PC-3 (cell line): Measurements from ENCODE around the gene LIN7A. TPM values are rescaled to one million over a fixed set of nuclear protein-coding genes. Genes with fewer than 3 reads are reported as not detected.
A peak's percentile ranks its signal among the peaks of the same experiment; 100 is the strongest.

ENCODE experiments used
- ATAC-seq: fragments of 200-7000 bp; cut with Tn5 transposase; 2 replicates; pipeline ENCODE4 v1.9.1; 2020; ENCODE audit warnings: mild to moderate bottlenecking, moderate library complexity
- BruUV-seq: library from RNA; stranded (reverse); fragments of 400-500 nt; replicated peaks from 2 replicates; lab custom pipeline; 2021; lab: Mats Ljungman, UMichigan
- CTCF ChIA-PET: fragments of 300-600 bp; sonication (Branson Sonifier 250); formaldehyde crosslinking; loops from one replicate; lab custom pipeline; 2022; ENCODE audit warnings: antibody characterized with exemption; lab: Charles Lee
- POLR2A ChIA-PET: fragments of 300-600 bp; sonication (Branson Sonifier 250); formaldehyde crosslinking; loops from one replicate; lab custom pipeline; 2022; ENCODE audit warnings: antibody characterized with exemption; ENCODE audit not compliant: unreplicated experiment; lab: Charles Lee
- DNase-seq: peaks from one replicate; pipeline ENCODE4 v3.0.0-alpha.2; 2015
- H2AFZ ChIP-seq: fragments of 300-600 bp; sonication (generic); 2 replicates; pipeline ENCODE4 v1.6.0; 2016; ENCODE audit warnings: antibody characterized with exemption, low read length
- H3F3A ChIP-seq: fragments of 300-600 bp; sonication (generic); one replicate; pipeline ENCODE4 v1.6.0; 2017; ENCODE audit warnings: antibody characterized with exemption, low read length, control low read depth, mild to moderate bottlenecking; ENCODE audit not compliant: unreplicated experiment
- H3K27ac ChIP-seq: fragments of 300-600 bp; sonication (generic); 2 replicates; pipeline ENCODE4 v1.5.1; 2016; ENCODE audit warnings: mild to moderate bottlenecking, low read length
- H3K27me3 ChIP-seq: fragments of 300-600 bp; sonication (generic); 2 replicates; pipeline ENCODE4 v1.6.1; 2016; ENCODE audit warnings: low read length, mixed read lengths
- H3K36me3 ChIP-seq: fragments of 300-600 bp; sonication (generic); 2 replicates; pipeline ENCODE4 v1.6.1; 2016; ENCODE audit warnings: low read depth, mixed run types, low read length, mixed read lengths
- H3K4me1 ChIP-seq: fragments of 300-600 bp; sonication (generic); 2 replicates; pipeline ENCODE4 v1.5.1; 2016; ENCODE audit warnings: low read length; ENCODE audit not compliant: insufficient read depth
- H3K4me2 ChIP-seq: fragments of 300-600 bp; sonication (generic); 2 replicates; pipeline ENCODE4 v1.6.0; 2016; ENCODE audit warnings: low read length
- H3K4me3 ChIP-seq: fragments of 300-600 bp; sonication (generic); 2 replicates; pipeline ENCODE4 v1.5.1; 2016; ENCODE audit warnings: mild to moderate bottlenecking, low read length, mixed read lengths
- H3K79me2 ChIP-seq: fragments of 300-600 bp; sonication (generic); 2 replicates; pipeline ENCODE4 v1.6.1; 2017; ENCODE audit warnings: low read length, mixed read lengths
- H3K9ac ChIP-seq: fragments of 300-600 bp; sonication (generic); 2 replicates; pipeline ENCODE4 v1.6.0; 2016; ENCODE audit warnings: mild to moderate bottlenecking, low read length
- H3K9me2 ChIP-seq: fragments of 300-600 bp; sonication (generic); replicated peaks from 2 replicates; pipeline ENCODE4 v1.6.1; 2016; ENCODE audit warnings: mixed run types, low read length, mixed read lengths
- H3K9me3 ChIP-seq: fragments of 300-600 bp; sonication (generic); 2 replicates; pipeline ENCODE4 v1.6.1; 2016; ENCODE audit warnings: low read length, mixed read lengths
- H4K20me1 ChIP-seq: fragments of 300-600 bp; sonication (generic); 2 replicates; pipeline ENCODE4 v1.6.1; 2016; ENCODE audit warnings: low read length, mixed read lengths
- CTCF ChIP-seq: fragments of 300-600 bp; sonication (generic); conservative IDR thresholded peaks from 2 replicates; pipeline ENCODE4 v1.5.1; 2017; ENCODE audit warnings: antibody characterized with exemption, low read depth, mild to moderate bottlenecking, low read length
- EZH2 ChIP-seq: fragments of 300-600 bp; sonication (generic); IDR thresholded peaks from one replicate; pipeline ENCODE4 v1.6.1; 2017; ENCODE audit warnings: antibody characterized with exemption, mild to moderate bottlenecking, low read length; ENCODE audit not compliant: unreplicated experiment
- EZH2phosphoT487 ChIP-seq: fragments of 300-600 bp; sonication (generic); IDR thresholded peaks from 2 replicates; pipeline ENCODE4 v1.6.1; 2018; ENCODE audit warnings: mild to moderate bottlenecking, antibody characterized with exemption, low read length, borderline replicate concordance
- intact Hi-C: fragments of 100-400 bp; cut with micrococcal nuclease; formaldehyde crosslinking; loops from 2 replicates; pipeline ENCODE4 v1.9.0; 2023
- total RNA-seq: library from RNA; depleted of rRNA; stranded (reverse); fragments of >200 nt; gene quantifications from 2 replicates; pipeline ENCODE4 v1.2.3, GENCODE V29; 2014

The LIN7A gene
- total RNA-seq, 1 experiment from 2014 or later = not detected

GRCh38 chr12:80849337-80849736 lies 88.4 kb downstream of the LIN7A start:
- no peaks in the 10 kb centered on the region for H4K20me1 ChIP-seq
- no peaks in the 10 kb centered on the region for H3K9me3 ChIP-seq
- DNase-seq = no peak
- no peaks in the 10 kb centered on the region for H3K4me1 ChIP-seq
- intact Hi-C loops = no loop called here
- no peak overlapping the region for H3K9ac ChIP-seq
- H3K36me3 ChIP-seq = no peaks in the 10 kb centered on the region
- BruUV-seq = no TSS peak
- H3K4me2 ChIP-seq = no peak overlapping the region
- POLR2A ChIA-PET = no interaction called here
- no peaks in the 10 kb centered on the region for H3F3A ChIP-seq
- no peaks in the 10 kb centered on the region for H3K79me2 ChIP-seq
- no peaks in the 10 kb centered on the region for H3K9me2 ChIP-seq
- no peak overlapping the region for H2AFZ ChIP-seq
- peaks cover 5% of the 10 kb centered on the region; the same call in 1 of the 2 replicates for H3K27me3 ChIP-seq
- no peak overlapping the region for H3K27ac ChIP-seq
- TF ChIP-seq EZH2phosphoT487 = no peak
- TF ChIP-seq CTCF = no peak
- no peak for TF ChIP-seq EZH2
- CTCF ChIA-PET = no interaction called here
- no peak for ATAC-seq
- H3K4me3 ChIP-seq = no peak overlapping the region

DNA sequence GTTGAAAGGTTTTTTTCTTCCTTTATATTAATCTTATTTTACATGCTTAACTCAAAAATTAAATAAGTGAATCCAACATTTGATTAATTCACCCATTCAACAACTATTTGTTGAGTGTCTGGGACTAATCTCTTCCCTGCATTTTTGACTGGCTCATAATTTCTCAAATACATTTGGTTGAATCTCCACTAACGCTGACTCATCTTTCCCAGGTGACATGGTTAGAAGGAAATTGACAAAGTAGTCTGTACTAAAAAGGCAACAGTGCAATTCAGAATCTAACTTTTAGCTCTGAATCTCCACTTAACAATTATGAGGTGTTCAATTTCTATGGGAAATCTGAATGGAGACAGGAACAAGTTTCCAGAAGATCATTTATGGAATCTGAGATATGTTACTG lies 88.9 kb downstream of the LIN7A start:
- no peak overlapping the region for H3K27ac ChIP-seq
- no peaks in the 10 kb centered on the region for H4K20me1 ChIP-seq
- H2AFZ ChIP-seq = no peak overlapping the region
- ATAC-seq (no peak), DNase-seq (peak; percentile 5)
- no peak overlapping the region for H3K9ac ChIP-seq
- intact Hi-C loops = no loop called here
- H3K9me3 ChIP-seq = no peaks in the 10 kb centered on the region
- H3K4me1 ChIP-seq = no peaks in the 10 kb centered on the region
- H3K27me3 ChIP-seq = peaks cover 5% of the 10 kb centered on the region; the same call in 1 of the 2 replicates
- no peaks in the 10 kb centered on the region for H3F3A ChIP-seq
- no peak for TF ChIP-seq CTCF
- TF ChIP-seq EZH2 = no peak
- TF ChIP-seq EZH2phosphoT487 = no peak
- no TSS peak for BruUV-seq
- ChIA-PET CTCF (no interaction called here), POLR2A (no interaction called here)
- no peaks in the 10 kb centered on the region for H3K79me2 ChIP-seq
- H3K9me2 ChIP-seq = no peaks in the 10 kb centered on the region
- H3K4me3 ChIP-seq = no peak overlapping the region
- H3K4me2 ChIP-seq = no peak overlapping the region
- no peaks in the 10 kb centered on the region for H3K36me3 ChIP-seq

- no peaks in the 10 kb centered on the region for H3F3A ChIP-seq
- H3K9me3 ChIP-seq = no peaks in the 10 kb centered on the region
- no peaks in the 10 kb centered on the region for H3K79me2 ChIP-seq
- H3K9me2 ChIP-seq = no peaks in the 10 kb centered on the region
- no peaks in the 10 kb centered on the region for H4K20me1 ChIP-seq
- no peak for ATAC-seq
- no peak overlapping the region for H3K9ac ChIP-seq
- H3K4me2 ChIP-seq = no peak overlapping the region
- H3K27ac ChIP-seq = no peak overlapping the region
- H3K4me1 ChIP-seq = no peaks in the 10 kb centered on the region
- no peak overlapping the region for H3K4me3 ChIP-seq
- ChIA-PET POLR2A (no interaction called here), CTCF (no interaction called here)
- DNase-seq = no peak
- peaks cover 3% of the 10 kb centered on the region; the same call in 1 of the 2 replicates for H3K27me3 ChIP-seq
- no peak overlapping the region for H2AFZ ChIP-seq
- no peaks in the 10 kb centered on the region for H3K36me3 ChIP-seq
- no TSS peak for BruUV-seq
- intact Hi-C loops = no loop called here
- TF ChIP-seq EZH2 (no peak), EZH2phosphoT487 (no peak), CTCF (no peak)
Observed at GRCh38 chr12:80847575-80847974, 90.2 kb downstream of the LIN7A start.
